GM12878 (cell line): ENCODE measurements around the gene LMO7. TPM values are rescaled to one million over a fixed set of nuclear protein-coding genes. Genes with fewer than 3 reads are reported as not detected.

Experiments
- ATAC-seq: fragments of 200-7000 bp; cut with Tn5 transposase; 3 replicates; pipeline ENCODE4 v1.9.1; 2020; ENCODE audit warnings: mild to moderate bottlenecking, moderate library complexity
- BruUV-seq: library from RNA; stranded (reverse); fragments of 400-500 nt; replicated peaks from 2 replicates; lab custom pipeline; 2021; lab: Mats Ljungman, UMichigan
- CTCF ChIA-PET: fragments of 300-600 bp; sonication (Branson Sonifier 250); formaldehyde crosslinking; extraction: SDS; loops from one replicate; lab custom pipeline; 2021; ENCODE audit warnings: inconsistent platforms; lab: Yijun Ruan, JAX
- POLR2A ChIA-PET: fragments of 350-600 bp; formaldehyde crosslinking; extraction: SDS; loops from one replicate; lab custom pipeline; 2021; ENCODE audit warnings: inconsistent platforms; lab: Charles Lee
- RAD21 ChIA-PET: fragments of 300-600 bp; sonication (Branson Sonifier 250); formaldehyde crosslinking; loops from one replicate; lab custom pipeline; 2023; ENCODE audit warnings: antibody characterized with exemption; ENCODE audit not compliant: unreplicated experiment; lab: Charles Lee
- SMC1A ChIA-PET: fragments of 300-600 bp; sonication (Branson Sonifier 250); formaldehyde crosslinking; loops from one replicate; lab custom pipeline; 2023; ENCODE audit not compliant: unreplicated experiment, uncharacterized antibody; lab: Charles Lee
- DNase-seq: peaks from one replicate; pipeline ENCODE4 v3.0.0-alpha.2; 2011; ENCODE audit warnings: low read depth, low spot score
- FAIRE-seq: peaks from 3 replicates; lab custom pipeline; 2011; peaks lifted over from hg19 to GRCh38; lab: Jason Lieb, UNC
- H2AFZ ChIP-seq: 2 replicates; pipeline ENCODE4 v1.6.0; 2011; ENCODE audit warnings: low read depth, low read length, control low read depth; ENCODE audit not compliant: control insufficient read depth
- H3K27ac ChIP-seq: 2 replicates; pipeline ENCODE4 v1.5.1; 2011; ENCODE audit warnings: control low read depth; ENCODE audit not compliant: control insufficient read depth, insufficient read depth
- H3K27me3 ChIP-seq, 2 experiments: replicated peaks in 1 of 2; 2 replicates each; pipeline versions ENCODE4 v1.6.0 to v1.6.1; 2011; ENCODE audit warnings: low read length in 1 of 2; ENCODE audit not compliant: control insufficient read depth in 2 of 2, insufficient read depth in 2 of 2
- H3K36me3 ChIP-seq, 2 experiments: 2 replicates each; pipeline ENCODE4 v1.5.1; 2011; ENCODE audit warnings: low read length in 1 of 2; ENCODE audit not compliant: control insufficient read depth in 2 of 2, insufficient read depth in 2 of 2
- H3K4me1 ChIP-seq: 2 replicates; pipeline ENCODE4 v1.6.1; 2011; ENCODE audit warnings: mild to moderate bottlenecking, low read length, moderate library complexity, mixed read lengths; ENCODE audit not compliant: control insufficient read depth, insufficient read depth
- H3K4me2 ChIP-seq: 2 replicates; pipeline ENCODE4 v1.6.0; 2011; ENCODE audit warnings: control low read depth; ENCODE audit not compliant: control insufficient read depth, insufficient read depth
- H3K4me3 ChIP-seq: fragments of 200-600 bp; sonication (generic); 2 replicates; pipeline ENCODE4 v1.5.1; 2016
- H3K79me2 ChIP-seq: 2 replicates; pipeline ENCODE4 v1.6.0; 2011; ENCODE audit warnings: low read length; ENCODE audit not compliant: control insufficient read depth, insufficient read depth
- H3K9ac ChIP-seq: 2 replicates; pipeline ENCODE4 v1.8.0; 2011; ENCODE audit warnings: low read length, control low read depth, mixed read lengths; ENCODE audit not compliant: control insufficient read depth, insufficient read depth
- H3K9me3 ChIP-seq: replicated peaks from 3 replicates; pipeline ENCODE4 v1.5.1; 2011; ENCODE audit warnings: mild to moderate bottlenecking, low read length; ENCODE audit not compliant: control insufficient read depth, insufficient read depth
- H4K20me1 ChIP-seq: 2 replicates; pipeline ENCODE4 v1.6.0; 2011; ENCODE audit not compliant: control insufficient read depth, insufficient read depth
- BHLHE40 ChIP-seq, 2 experiments: fragments of 450-650 bp in 1 of 2; IDR thresholded peaks; 2 replicates each; pipeline ENCODE4 v1.6.1; 2011 to 2017; ENCODE audit warnings: low read depth in 2 of 2, borderline replicate concordance in 1 of 2, improper control_type of control experiment in 1 of 2, low read length in 1 of 2, mild to moderate bottlenecking in 1 of 2
- EGR1 ChIP-seq, 2 experiments: IDR thresholded peaks; 1 replicate in 1 of 2; 2 replicates in 1 of 2; pipeline ENCODE4 v1.6.1; 2011 to 2012; ENCODE audit warnings: low read depth in 2 of 2, low read length in 2 of 2, borderline replicate concordance in 1 of 2, mild to moderate bottlenecking in 1 of 2, moderate library complexity in 1 of 2
- HCFC1 ChIP-seq: fragments of 150-350 bp; IDR thresholded peaks from 2 replicates; pipeline ENCODE4 v1.6.1; 2014; ENCODE audit warnings: low read length
- KAT2A ChIP-seq: conservative IDR thresholded peaks from 2 replicates; pipeline ENCODE4 v1.6.1; 2011; ENCODE audit warnings: low read depth, low read length; ENCODE audit not compliant: control insufficient read depth
- MEF2A ChIP-seq: IDR thresholded peaks from 2 replicates; pipeline ENCODE4 v1.6.1; 2011; ENCODE audit warnings: low read depth, mild to moderate bottlenecking, low read length, moderate library complexity; ENCODE audit not compliant: insufficient read depth
- NR2C2 ChIP-seq: IDR thresholded peaks from 2 replicates; pipeline ENCODE4 v1.6.1; 2011; ENCODE audit warnings: borderline replicate concordance, low read depth; ENCODE audit not compliant: control insufficient read depth, insufficient read length
- NR2F1 ChIP-seq: fragments of 450-650 bp; conservative IDR thresholded peaks from 2 replicates; pipeline ENCODE4 v1.6.1; 2017; ENCODE audit warnings: mild to moderate bottlenecking
- RUNX3 ChIP-seq: IDR thresholded peaks from 2 replicates; pipeline ENCODE4 v1.6.1; 2012; ENCODE audit warnings: low read length, inconsistent platforms
- TCF3 ChIP-seq: IDR thresholded peaks from 2 replicates; pipeline ENCODE4 v1.6.1; 2012; ENCODE audit warnings: low read depth, mild to moderate bottlenecking, low read length, borderline replicate concordance; ENCODE audit not compliant: insufficient read depth
- WGBS: methylation state at CpG from one replicate; pipeline ENCODE4 v1.1.6; 2016; ENCODE audit warnings: low lambda C conversion rate; ENCODE audit not compliant: insufficient replicate concordance, insufficient coverage; ENCODE audit errors: missing lambda C conversion rate; 5-methylcytosine and 5-hydroxymethylcytosine counted together
- in situ Hi-C: fragments of 300-500 bp; cut with MboI; formaldehyde crosslinking; loops from 9 replicates; pipeline ENCODE4 v1.14.3; 2018; ENCODE audit warnings: mixed read lengths
- intact Hi-C: fragments of 100-400 bp; cut with micrococcal nuclease; formaldehyde crosslinking; loops from one replicate; pipeline ENCODE4 v1.14.2; 2022; ENCODE audit not compliant: unreplicated experiment
- polyA plus RNA-seq, 11 experiments: library from polyadenylated mRNA; depleted of rRNA in 4 of 11; unstranded in 6 of 11; stranded (reverse) in 5 of 11; fragments of >200 nt; fragmentation: Nextera tagmentation in 4 of 11; fragmentation: Illumina TruSeq in 1 of 11; extraction: Ambion mirVana in 4 of 11; extraction: Trizol in 1 of 11; gene quantifications; 1 replicate in 1 of 11; 2 replicates in 10 of 11; pipeline versions ENCODE4 v1.2.1 to v1.2.3, GENCODE V29; 2011 to 2016; ENCODE audit warnings: inconsistent platforms in 2 of 11, missing spikeins in 2 of 11, low read depth in 1 of 11
- total RNA-seq, 4 experiments: library from RNA; depleted of rRNA in 3 of 4; stranded (reverse); fragments of >200 nt in 3 of 4; fragmentation: Illumina TruSeq in 1 of 4; extraction: Trizol in 1 of 4; gene quantifications; 2 replicates each; pipeline versions ENCODE4 v1.2.1 to v1.2.3, GENCODE V29; 2013 to 2021
- TF ChIP-seq, protein P1 (sequence below): fragments of 450-650 bp; IDR thresholded peaks from 2 replicates; pipeline ENCODE4 v1.6.1; 2017; ENCODE audit warnings: low read depth, mild to moderate bottlenecking, moderate library complexity

The LMO7 gene
- total and polyA plus RNA-seq, 10 of the 15 experiments (the other 5 are each of a cell fraction or from before 2014, with no cell fraction given) = 8.5 to 67.8 (median 36.8) TPM

DNA sequence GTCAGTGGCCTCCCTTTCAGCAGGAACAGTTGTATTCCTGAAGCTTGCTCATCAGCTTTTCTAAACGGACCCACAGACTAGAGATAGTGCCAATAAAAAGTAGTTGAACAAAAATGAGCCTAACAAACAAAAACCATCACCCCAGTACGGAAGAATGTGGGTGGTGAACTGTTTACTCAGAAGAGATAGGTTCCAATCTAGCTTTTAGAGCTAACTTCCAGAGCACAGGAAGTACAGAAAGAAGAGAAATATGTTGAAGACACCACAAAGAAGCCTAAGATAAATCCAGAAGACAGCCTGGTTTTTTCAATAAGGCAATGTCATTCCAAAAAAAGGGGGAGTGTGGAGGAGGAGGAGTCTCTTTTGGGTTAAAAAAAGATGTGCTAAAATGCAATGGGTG is 2.8 kb upstream of the LMO7 start:
- Histone ChIP-seq H3K27me3 (no peaks in the 10 kb centered on the region), H3K4me2 (no peak overlapping the region), H4K20me1 (no peaks in the 10 kb centered on the region), H3K36me3 (no peaks in the 10 kb centered on the region), H3K4me3 (no peak overlapping the region), H3K79me2 (peaks cover 6% of the 10 kb centered on the region), H2AFZ (no peak overlapping the region), H3K9me3 (no peaks in the 10 kb centered on the region), H3K27ac (no peak overlapping the region), H3K4me1 (no peaks in the 10 kb centered on the region), H3K9ac (no peak overlapping the region)
- in situ Hi-C loops = no loop called here
- WGBS = 65% methylated on average over 2 of the region's 2 CpGs
- POLR2A ChIA-PET = no interaction called here
- no peak for DNase-seq
- BruUV-seq = no TSS peak
- intact Hi-C loops = no loop called here
- no peak for TF ChIP-seq NR2C2
- TF ChIP-seq, protein P1, sequence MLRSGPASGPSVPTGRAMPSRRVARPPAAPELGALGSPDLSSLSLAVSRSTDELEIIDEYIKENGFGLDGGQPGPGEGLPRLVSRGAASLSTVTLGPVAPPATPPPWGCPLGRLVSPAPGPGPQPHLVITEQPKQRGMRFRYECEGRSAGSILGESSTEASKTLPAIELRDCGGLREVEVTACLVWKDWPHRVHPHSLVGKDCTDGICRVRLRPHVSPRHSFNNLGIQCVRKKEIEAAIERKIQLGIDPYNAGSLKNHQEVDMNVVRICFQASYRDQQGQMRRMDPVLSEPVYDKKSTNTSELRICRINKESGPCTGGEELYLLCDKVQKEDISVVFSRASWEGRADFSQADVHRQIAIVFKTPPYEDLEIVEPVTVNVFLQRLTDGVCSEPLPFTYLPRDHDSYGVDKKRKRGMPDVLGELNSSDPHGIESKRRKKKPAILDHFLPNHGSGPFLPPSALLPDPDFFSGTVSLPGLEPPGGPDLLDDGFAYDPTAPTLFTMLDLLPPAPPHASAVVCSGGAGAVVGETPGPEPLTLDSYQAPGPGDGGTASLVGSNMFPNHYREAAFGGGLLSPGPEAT = no peak
- RAD21 ChIA-PET = interaction anchor here (1.1 kb wide), 1 partner anchor 42 kb away, joined by 3 read pairs; no protein-coding TSS in a partner anchor
- SMC1A ChIA-PET = interaction anchor here (1.5 kb wide), 2 partner anchors 17 to 260 kb away, joined by 4 read pairs; no protein-coding TSS in a partner anchor
- ATAC-seq = no peak
- no peak for FAIRE-seq
- CTCF ChIA-PET = no interaction called here

DNA sequence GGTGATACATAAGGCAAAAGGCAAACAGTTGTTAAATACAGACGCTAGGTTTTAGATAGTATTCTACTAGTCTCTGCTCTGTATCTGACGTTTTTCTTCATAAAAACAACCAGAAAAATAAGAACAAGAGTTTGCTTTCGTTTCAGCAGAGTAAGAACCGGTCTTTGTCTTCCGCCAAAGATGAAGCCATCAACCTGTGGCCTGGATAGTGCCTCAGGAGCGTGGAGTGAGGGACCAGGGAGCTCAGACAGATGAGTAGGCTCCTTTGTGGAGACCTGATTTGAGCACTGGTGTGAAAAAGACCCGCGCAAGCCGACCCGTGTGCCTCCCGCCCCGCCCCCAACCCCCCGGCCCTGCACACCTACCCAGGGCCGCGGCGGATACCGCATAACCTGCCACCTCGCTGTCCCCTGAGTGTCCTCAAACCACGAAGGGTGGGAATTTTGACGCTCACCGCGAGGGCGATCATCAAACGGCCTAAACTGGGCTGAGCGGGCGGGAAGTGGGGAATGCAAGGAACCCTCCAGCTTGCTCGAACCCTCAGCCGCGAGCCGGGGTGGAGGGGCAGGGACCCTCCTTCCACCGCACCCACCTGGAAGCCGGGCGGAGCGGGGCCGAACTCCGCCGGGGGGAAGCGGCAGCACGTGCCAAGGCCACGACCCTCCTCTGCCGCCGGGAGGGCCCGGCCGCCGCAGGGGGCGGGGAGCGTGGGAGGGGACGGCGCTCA is 866 bp upstream of the LMO7 start:
- no peaks in the 10 kb centered on the region for H3K36me3 ChIP-seq
- intact Hi-C loops (loop anchor here (5.0 kb wide), 1 partner anchor 63 kb away; no protein-coding TSS in a partner anchor), in situ Hi-C loops (no loop called here)
- H3K79me2 ChIP-seq = peaks cover 10% of the 10 kb centered on the region
- SMC1A ChIA-PET = no interaction called here
- RAD21 ChIA-PET = interaction anchor here (0.7 to 1.2 kb wide), 2 partner anchors 85 to 268 kb away, joined by 4 to 6 read pairs; partner anchors contain the start of gene UCHL3
- no TSS peak for BruUV-seq
- peak overlapping the region; percentile 82 for H3K4me2 ChIP-seq
- no peak overlapping the region for H3K27ac ChIP-seq
- no peaks in the 10 kb centered on the region; the same call in 1 of the 2 replicates for H3K4me1 ChIP-seq
- CTCF ChIA-PET = interaction anchor here (1.2 to 1.4 kb wide), 2 partner anchors 60 to 85 kb away, joined by 3 read pairs; no protein-coding TSS in a partner anchor
- no peaks in the 10 kb centered on the region for H3K9me3 ChIP-seq
- no peak for DNase-seq
- TF ChIP-seq KAT2A = no peak
- TF ChIP-seq MEF2A = no peak
- 0 out of 2 replicates have a peak, but pooled peaks have one; percentile 21 for TF ChIP-seq TCF3
- peak; percentile 19 for TF ChIP-seq RUNX3
- peak; percentile 64 to 90 for TF ChIP-seq BHLHE40 (IDR thresholded peaks at IDR 0.05; ENCODE audit: borderline replicate concordance in 1 of 2, low read depth in 2 of 2, low read length in 1 of 2)
- TF ChIP-seq EGR1 (IDR thresholded peaks at IDR 0.05; ENCODE audit: borderline replicate concordance in 1 of 2, low read depth in 2 of 2, low read length in 2 of 2) = peak in 1 of 2 experiments; percentile 75; a peak in 2 of 3 replicates
- TF ChIP-seq NR2F1 = peak; percentile 79; the same call in 1 of the 2 replicates
- no peak for TF ChIP-seq HCFC1
- H3K27me3 ChIP-seq = no peaks in the 10 kb centered on the region
- 62% methylated on average over 19 of the region's 49 CpGs for WGBS
- POLR2A ChIA-PET = no interaction called here
- ATAC-seq = no peak
- no peak for FAIRE-seq
- H4K20me1 ChIP-seq = no peaks in the 10 kb centered on the region
- peak overlapping the region; percentile 86 for H3K4me3 ChIP-seq
- peak overlapping the region; percentile 77 for H2AFZ ChIP-seq
- H3K9ac ChIP-seq = peak overlapping the region; percentile 57; the same call in 1 of the 2 replicates
